ENCODE data around the gene LRIG3. TPM values are rescaled to one million over a fixed set of nuclear protein-coding genes. Genes with fewer than 3 reads are reported as not detected.

LRIG3 gene
- total and polyA plus RNA-seq, 2 of the 4 experiments (the other 2 are of a cell fraction), result 26.4 to 71.2 TPM

DNA sequence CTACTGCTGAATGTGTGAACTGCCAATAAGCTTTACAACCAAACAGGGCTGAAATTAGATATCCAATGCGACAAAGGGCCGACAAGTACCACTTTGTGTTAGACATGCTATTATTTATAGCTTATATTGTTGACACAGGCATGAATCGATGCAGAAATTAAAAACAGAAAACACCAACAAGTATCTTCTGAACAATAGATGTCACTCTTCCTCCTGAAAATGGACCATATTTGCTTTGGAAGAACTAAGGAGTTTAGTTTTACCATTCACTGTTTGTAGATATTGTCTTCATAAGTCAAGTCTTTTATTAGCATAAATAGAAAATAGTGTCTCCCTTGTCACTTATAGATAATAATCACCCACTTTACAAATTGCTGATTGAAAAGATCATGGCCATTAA, 86.5 kb downstream of the LRIG3 start:
- Histone ChIP-seq H3K79me1 (ENCODE audit: low read depth in 1 of 2, low read length in 2 of 2) (no peaks in the 10 kb centered on the region), H2AFZ (replicated peaks; ENCODE audit: low read length, poor library complexity) (no peak overlapping the region), H3K4me2 (ENCODE audit: low read depth, low read length) (no peak overlapping the region), H3K4me3 (ENCODE audit: insufficient read depth, low read depth, low read length) (no peak overlapping the region), H3K14ac (replicated peaks; ENCODE audit: low read depth, low read length) (no peak overlapping the region), H2BK20ac (ENCODE audit: low read depth, low read length) (no peak overlapping the region), H4K91ac (ENCODE audit: insufficient read depth, low read depth, low read length) (no peak overlapping the region), H3K36me3 (ENCODE audit: control insufficient read depth, insufficient read depth, low read length) (no peaks in the 10 kb centered on the region), H4K20me1 (ENCODE audit: insufficient read depth, low read length) (no peaks in the 10 kb centered on the region), H2BK15ac (ENCODE audit: low read depth, low read length) (no peak overlapping the region), H2BK5ac (ENCODE audit: low read depth, low read length, poor library complexity, severe bottlenecking) (no peak overlapping the region), H3K18ac (ENCODE audit: low read depth, low read length) (no peak overlapping the region), H2AK9ac (replicated peaks; ENCODE audit: low read depth, low read length, poor library complexity) (no peak overlapping the region), H3K9me3 (ENCODE audit: control insufficient read depth, insufficient read depth, low read length) (no peaks in the 10 kb centered on the region), H2BK120ac (ENCODE audit: low read depth, low read length) (no peak overlapping the region), H3K27me3 (ENCODE audit: control insufficient read depth, insufficient read depth, low read length) (no peaks in the 10 kb centered on the region), H4K8ac (ENCODE audit: low read depth in 2 of 2, low read length in 2 of 2) (no peak overlapping the region), H3K9me1 (ENCODE audit: insufficient read depth, low read length) (no peaks in the 10 kb centered on the region), H3K4ac (ENCODE audit: low read depth, low read length) (no peak overlapping the region), H3K23ac (ENCODE audit: low read depth, low read length) (no peak overlapping the region), H3K4me1 (ENCODE audit: control insufficient read depth, insufficient read depth, low read length) (no peaks in the 10 kb centered on the region), H4K5ac (ENCODE audit: low read depth, low read length) (no peak overlapping the region), H2AK5ac (ENCODE audit: low read depth, low read length) (no peak overlapping the region), H3K56ac (ENCODE audit: extremely low read depth, insufficient read depth, low read length) (no peak overlapping the region), H3K9ac (ENCODE audit: low read depth, low read length) (no peak overlapping the region), H3K27ac (ENCODE audit: insufficient read depth, low read length) (no peak overlapping the region)
- dilution Hi-C loops (cut with HindIII; ENCODE audit: low sequenced_read_pairs, unreplicated experiment) (no loop called here), in situ Hi-C loops (cut with MboI; ENCODE audit: low sequenced_read_pairs) (no loop called here), intact Hi-C loops (cut with micrococcal nuclease) (no loop called here)
- no peak for ATAC-seq (ENCODE audit: low read depth)
- DNase-seq, result no peak
- ChIA-PET POLR2A (ENCODE audit: unreplicated experiment) (no interaction called here), CTCF (no interaction called here)
- WGBS, 2 experiments (ENCODE audit: extremely low coverage in 2 of 2, insufficient read length in 1 of 2), result no CpG with 5 or more reads among the region's 3 CpGs
- BruUV-seq (replicated peaks), result no TSS peak
- TF ChIP-seq POLR2A (IDR thresholded peaks at IDR 0.05; ENCODE audit: low read depth, low read length) (no peak), CEBPB (IDR thresholded peaks at IDR 0.05; ENCODE audit: low read depth, low read length) (no peak), BHLHE40 (IDR thresholded peaks at IDR 0.05; ENCODE audit: low read depth, low read length) (no peak), NFE2L2 (IDR thresholded peaks at IDR 0.05; ENCODE audit: low read depth, low read length) (no peak), MAFK (IDR thresholded peaks at IDR 0.05; ENCODE audit: low read depth, low read length) (no peak), RAD21 (IDR thresholded peaks at IDR 0.05; ENCODE audit: low read length) (no peak), RFX5 (IDR thresholded peaks at IDR 0.05; ENCODE audit: low read depth, low read length) (no peak), CHD1 (IDR thresholded peaks at IDR 0.05; ENCODE audit: low read depth, low read length) (no peak), SMC3 (IDR thresholded peaks at IDR 0.05; ENCODE audit: low read depth, low read length) (no peak), MAZ (IDR thresholded peaks at IDR 0.05; ENCODE audit: borderline replicate concordance, low read depth, low read length) (no peak), FOS (IDR thresholded peaks at IDR 0.05; ENCODE audit: low read depth, low read length) (no peak), CTCF (conservative IDR thresholded peaks at IDR 0.05; ENCODE audit: low read depth, low read length) (no peak), MXI1 (IDR thresholded peaks at IDR 0.05; ENCODE audit: borderline replicate concordance, low read depth, low read length) (no peak), RCOR1 (IDR thresholded peaks at IDR 0.05; ENCODE audit: insufficient replicate concordance, low read length) (no peak)
- TF ChIP-seq, protein P1, sequence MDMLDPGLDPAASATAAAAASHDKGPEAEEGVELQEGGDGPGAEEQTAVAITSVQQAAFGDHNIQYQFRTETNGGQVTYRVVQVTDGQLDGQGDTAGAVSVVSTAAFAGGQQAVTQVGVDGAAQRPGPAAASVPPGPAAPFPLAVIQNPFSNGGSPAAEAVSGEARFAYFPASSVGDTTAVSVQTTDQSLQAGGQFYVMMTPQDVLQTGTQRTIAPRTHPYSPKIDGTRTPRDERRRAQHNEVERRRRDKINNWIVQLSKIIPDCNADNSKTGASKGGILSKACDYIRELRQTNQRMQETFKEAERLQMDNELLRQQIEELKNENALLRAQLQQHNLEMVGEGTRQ (IDR thresholded peaks at IDR 0.05; ENCODE audit: low read depth, low read length), result no peak
- TF ChIP-seq, protein P2, sequence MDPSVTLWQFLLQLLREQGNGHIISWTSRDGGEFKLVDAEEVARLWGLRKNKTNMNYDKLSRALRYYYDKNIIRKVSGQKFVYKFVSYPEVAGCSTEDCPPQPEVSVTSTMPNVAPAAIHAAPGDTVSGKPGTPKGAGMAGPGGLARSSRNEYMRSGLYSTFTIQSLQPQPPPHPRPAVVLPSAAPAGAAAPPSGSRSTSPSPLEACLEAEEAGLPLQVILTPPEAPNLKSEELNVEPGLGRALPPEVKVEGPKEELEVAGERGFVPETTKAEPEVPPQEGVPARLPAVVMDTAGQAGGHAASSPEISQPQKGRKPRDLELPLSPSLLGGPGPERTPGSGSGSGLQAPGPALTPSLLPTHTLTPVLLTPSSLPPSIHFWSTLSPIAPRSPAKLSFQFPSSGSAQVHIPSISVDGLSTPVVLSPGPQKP (IDR thresholded peaks at IDR 0.05; ENCODE audit: borderline replicate concordance, low read depth, low read length), result no peak
